ENCODE measurements around the gene TFE3. TPM values are rescaled to one million over a fixed set of nuclear protein-coding genes. Genes with fewer than 3 reads are reported as not detected.

Gene TFE3
- total RNA-seq, 2 donors from 2014 or later: 24.9 to 71.9 TPM

DNA sequence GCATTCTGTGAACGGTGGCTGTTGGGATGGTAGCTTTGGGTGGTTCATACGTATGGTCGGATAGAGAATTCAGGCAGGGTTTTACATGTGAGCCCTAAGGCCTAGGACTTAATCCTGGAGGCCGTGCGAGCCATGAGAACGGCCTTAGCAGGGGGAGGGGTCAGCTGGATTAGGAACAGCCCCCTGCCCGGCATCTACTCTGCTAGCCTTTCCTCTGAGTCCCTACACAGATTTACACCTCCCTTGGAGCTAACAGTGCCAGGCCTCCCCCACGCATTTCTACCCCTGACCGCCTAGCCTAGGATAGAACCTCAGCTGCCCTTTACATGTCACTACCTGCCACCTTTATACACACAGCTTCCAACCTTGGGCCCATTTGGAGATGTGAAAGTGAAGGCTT is 23.5 kb upstream of the TFE3 start:
- Histone ChIP-seq H3K27me3 (no peaks in the 10 kb centered on the region), H3K36me3 (replicated peaks in 1 of 2; ENCODE audit: insufficient read depth in 1 of 2, low read depth in 2 of 2) (no peaks in the 10 kb centered on the region), H3K4me3 (no peak overlapping the region), H3K27ac (no peak overlapping the region), H3K9me3 (no peaks in the 10 kb centered on the region), H3K4me1 (no peaks in the 10 kb centered on the region)
- DNase-seq (no peak), ATAC-seq (no peak)
- TF ChIP-seq, protein P1, sequence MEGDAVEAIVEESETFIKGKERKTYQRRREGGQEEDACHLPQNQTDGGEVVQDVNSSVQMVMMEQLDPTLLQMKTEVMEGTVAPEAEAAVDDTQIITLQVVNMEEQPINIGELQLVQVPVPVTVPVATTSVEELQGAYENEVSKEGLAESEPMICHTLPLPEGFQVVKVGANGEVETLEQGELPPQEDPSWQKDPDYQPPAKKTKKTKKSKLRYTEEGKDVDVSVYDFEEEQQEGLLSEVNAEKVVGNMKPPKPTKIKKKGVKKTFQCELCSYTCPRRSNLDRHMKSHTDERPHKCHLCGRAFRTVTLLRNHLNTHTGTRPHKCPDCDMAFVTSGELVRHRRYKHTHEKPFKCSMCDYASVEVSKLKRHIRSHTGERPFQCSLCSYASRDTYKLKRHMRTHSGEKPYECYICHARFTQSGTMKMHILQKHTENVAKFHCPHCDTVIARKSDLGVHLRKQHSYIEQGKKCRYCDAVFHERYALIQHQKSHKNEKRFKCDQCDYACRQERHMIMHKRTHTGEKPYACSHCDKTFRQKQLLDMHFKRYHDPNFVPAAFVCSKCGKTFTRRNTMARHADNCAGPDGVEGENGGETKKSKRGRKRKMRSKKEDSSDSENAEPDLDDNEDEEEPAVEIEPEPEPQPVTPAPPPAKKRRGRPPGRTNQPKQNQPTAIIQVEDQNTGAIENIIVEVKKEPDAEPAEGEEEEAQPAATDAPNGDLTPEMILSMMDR (IDR thresholded peaks at IDR 0.05): no peak
- TF ChIP-seq POLR2A (IDR thresholded peaks at IDR 0.05): no peak
- WGBS, 2 donors: 79 to 81% methylated on average over 6 to 8 of the region's 9 CpGs
- intact Hi-C loops (cut with DNase I): no loop called here

DNA sequence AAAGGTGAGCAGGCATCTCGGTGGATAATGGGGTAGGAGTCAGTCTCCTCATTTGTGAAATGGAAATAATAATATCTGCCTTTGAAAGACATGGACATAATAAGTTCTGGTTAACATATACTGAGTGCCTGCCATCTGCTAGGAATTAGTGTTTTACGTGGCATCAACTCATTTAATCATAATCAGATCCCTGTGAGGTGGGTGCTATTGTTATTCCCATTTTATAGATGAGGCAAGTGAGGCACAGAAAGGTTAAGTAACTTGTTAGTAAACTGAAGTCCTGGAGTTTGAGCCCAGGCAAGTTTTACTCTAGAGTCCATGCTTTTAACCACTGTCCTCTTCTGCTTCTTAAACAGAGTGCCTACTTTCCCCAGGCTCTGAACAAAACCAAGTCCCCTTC is 23.1 kb upstream of the TFE3 start:
- TF ChIP-seq, protein P1 (IDR thresholded peaks at IDR 0.05): no peak
- TF ChIP-seq POLR2A (IDR thresholded peaks at IDR 0.05): no peak
- Histone ChIP-seq H3K9me3 (no peaks in the 10 kb centered on the region), H3K4me3 (no peak overlapping the region), H3K4me1 (no peaks in the 10 kb centered on the region), H3K36me3 (replicated peaks in 1 of 2; ENCODE audit: insufficient read depth in 1 of 2, low read depth in 2 of 2) (no peaks in the 10 kb centered on the region), H3K27me3 (no peaks in the 10 kb centered on the region), H3K27ac (no peak overlapping the region)
- WGBS, 2 donors: 100% methylated on average over 2 of the region's 2 CpGs
- DNase-seq: no peak
- intact Hi-C loops (cut with DNase I): no loop called here
- ATAC-seq: no peak

DNA sequence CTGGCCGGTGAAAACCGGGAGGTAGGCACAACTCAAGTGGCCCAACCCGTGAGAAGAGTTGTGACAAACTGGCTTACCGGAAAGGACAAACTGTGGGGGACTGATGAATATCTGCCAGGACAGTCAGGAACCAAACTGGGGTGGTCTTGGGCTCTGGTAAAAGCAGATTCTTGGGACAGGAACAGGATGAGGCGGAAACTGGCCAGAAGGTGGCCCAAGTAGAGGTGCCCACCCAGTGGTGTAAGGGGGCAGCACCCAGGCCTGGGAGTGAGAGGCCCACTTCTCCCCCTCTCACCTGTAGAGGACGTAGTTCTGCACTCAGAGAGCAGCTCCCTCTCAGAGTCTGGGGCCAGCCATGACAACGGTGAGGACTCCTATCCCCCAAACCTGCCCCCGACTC is 21.6 kb upstream of the TFE3 start:
- DNase-seq (no peak), ATAC-seq (no peak)
- Histone ChIP-seq H3K27me3 (no peaks in the 10 kb centered on the region), H3K27ac (no peak overlapping the region), H3K36me3 (replicated peaks in 1 of 2; ENCODE audit: insufficient read depth in 1 of 2, low read depth in 2 of 2) (no peaks in the 10 kb centered on the region), H3K4me1 (peaks cover 13% of the 10 kb centered on the region), H3K9me3 (no peaks in the 10 kb centered on the region), H3K4me3 (no peak overlapping the region)
- 87 to 91% methylated on average over 4 to 6 of the region's 8 CpGs for WGBS, 2 donors
- intact Hi-C loops (cut with DNase I): no loop called here
- TF ChIP-seq, protein P1 (IDR thresholded peaks at IDR 0.05): no peak
- TF ChIP-seq POLR2A (IDR thresholded peaks at IDR 0.05): no peak

DNA sequence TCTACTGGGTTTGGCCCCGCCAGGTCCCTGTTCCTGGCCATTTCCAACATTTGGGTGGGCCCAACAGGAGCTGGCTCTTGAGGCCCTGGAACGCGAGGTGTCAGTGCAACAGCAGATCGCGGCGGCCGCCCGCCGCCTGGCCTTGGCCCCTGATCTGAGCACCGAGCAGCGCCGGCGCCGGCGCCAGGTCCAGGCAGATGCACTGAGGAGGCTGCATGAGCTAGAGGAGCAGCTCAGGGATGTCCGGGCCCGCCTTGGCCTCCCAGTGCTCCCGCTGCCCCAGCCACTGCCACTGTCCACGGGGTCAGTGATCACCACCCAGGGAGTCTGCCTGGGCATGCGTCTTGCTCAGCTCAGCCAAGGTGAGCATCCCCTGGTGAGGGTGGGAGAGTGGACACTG is 21.1 kb upstream of the TFE3 start:
- Histone ChIP-seq H3K4me3 (no peak overlapping the region), H3K36me3 (replicated peaks in 1 of 2; ENCODE audit: insufficient read depth in 1 of 2, low read depth in 2 of 2) (no peaks in the 10 kb centered on the region), H3K27me3 (no peaks in the 10 kb centered on the region), H3K9me3 (no peaks in the 10 kb centered on the region), H3K4me1 (peaks cover 13% of the 10 kb centered on the region), H3K27ac (no peak overlapping the region)
- DNase-seq (no peak), ATAC-seq (no peak)
- TF ChIP-seq, protein P1 (IDR thresholded peaks at IDR 0.05): no peak
- intact Hi-C loops (cut with DNase I): no loop called here
- 86% methylated on average over 11 of the region's 20 CpGs; no CpG with 5 or more reads in 1 of the 2 donors for WGBS, 2 donors

DNA sequence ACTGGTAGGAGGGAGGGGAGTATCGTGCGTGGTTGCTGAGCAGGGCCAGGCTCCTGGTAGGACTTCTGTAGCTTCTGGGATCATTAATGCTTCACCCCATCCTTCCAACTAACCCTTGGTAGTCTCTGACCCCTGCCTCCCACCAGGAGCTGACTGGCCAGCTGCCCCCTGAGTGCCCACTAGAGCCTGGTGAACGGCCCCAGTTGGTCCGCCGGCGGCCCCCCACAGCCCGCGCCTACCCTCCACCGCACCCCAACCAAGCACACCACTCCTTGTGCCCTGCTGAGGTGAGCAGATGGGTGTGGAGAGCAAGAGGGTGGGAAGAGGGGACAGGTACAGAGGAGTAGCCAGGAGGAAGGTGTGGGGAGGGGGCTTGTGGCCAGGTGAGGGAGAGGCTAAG is 20.6 kb upstream of the TFE3 start:
- WGBS, 2 donors: 98 to 100% methylated on average over 1 to 9 of the region's 9 CpGs
- H3K4me3 ChIP-seq: no peak overlapping the region
- intact Hi-C loops (cut with DNase I): no loop called here
- H3K27me3 ChIP-seq: no peaks in the 10 kb centered on the region
- DNase-seq: no peak
- peaks cover 13% of the 10 kb centered on the region for H3K4me1 ChIP-seq
- no peak overlapping the region for H3K27ac ChIP-seq
- H3K9me3 ChIP-seq: no peaks in the 10 kb centered on the region
- no peak for ATAC-seq
- TF ChIP-seq POLR2A (IDR thresholded peaks at IDR 0.05): no peak
- TF ChIP-seq, protein P1 (IDR thresholded peaks at IDR 0.05): no peak
- no peaks in the 10 kb centered on the region for H3K36me3 ChIP-seq (replicated peaks in 1 of 2; ENCODE audit: insufficient read depth in 1 of 2, low read depth in 2 of 2)

Data from body of pancreas (tissue), 4 donors.